IMR-90 (cell line): ENCODE results near the gene KCNJ6.

ENCODE experiments used
- BHLHE40 ChIP-seq: fragments of 150-350 bp; IDR thresholded peaks from 2 replicates; pipeline ENCODE4 v1.6.1; 2016; ENCODE audit warnings: mild to moderate bottlenecking, low read depth, low read length
- CEBPB ChIP-seq: IDR thresholded peaks from 2 replicates; pipeline ENCODE4 v1.6.1; 2012; ENCODE audit warnings: low read depth, low read length, improper control_type of control experiment
- CHD1 ChIP-seq: IDR thresholded peaks from 2 replicates; pipeline ENCODE4 v1.6.1; 2012; ENCODE audit warnings: low read depth, low read length, improper control_type of control experiment
- FOS ChIP-seq: fragments of 150-350 bp; IDR thresholded peaks from 2 replicates; pipeline ENCODE4 v1.6.1; 2016; ENCODE audit warnings: low read depth, low read length
- MAZ ChIP-seq: IDR thresholded peaks from 2 replicates; pipeline ENCODE4 v1.6.1; 2012; ENCODE audit warnings: low read depth, mild to moderate bottlenecking, low read length, improper control_type of control experiment, moderate library complexity, borderline replicate concordance
- MXI1 ChIP-seq: IDR thresholded peaks from 2 replicates; pipeline ENCODE4 v1.6.1; 2012; ENCODE audit warnings: low read depth, mild to moderate bottlenecking, low read length, moderate library complexity, borderline replicate concordance
- POLR2A ChIP-seq: IDR thresholded peaks from 2 replicates; pipeline ENCODE4 v1.6.1; 2012; ENCODE audit warnings: mild to moderate bottlenecking, low read depth, low read length
- RAD21 ChIP-seq: IDR thresholded peaks from 2 replicates; pipeline ENCODE4 v1.6.1; 2012; ENCODE audit warnings: low read length, improper control_type of control experiment
- RCOR1 ChIP-seq: IDR thresholded peaks from 2 replicates; pipeline ENCODE4 v1.6.1; 2012; ENCODE audit warnings: mild to moderate bottlenecking, low read length, improper control_type of control experiment; ENCODE audit not compliant: insufficient replicate concordance
- RFX5 ChIP-seq: IDR thresholded peaks from 2 replicates; pipeline ENCODE4 v1.8.0; 2012; ENCODE audit warnings: low read depth, mild to moderate bottlenecking, low read length, moderate library complexity
- SMC3 ChIP-seq: fragments of 150-350 bp; IDR thresholded peaks from 2 replicates; pipeline ENCODE4 v1.6.1; 2016; ENCODE audit warnings: low read depth, mild to moderate bottlenecking, antibody characterized with exemption, low read length, moderate library complexity
- TF ChIP-seq, protein P1 (sequence below): conservative IDR thresholded peaks from 2 replicates; pipeline ENCODE4 v1.5.1; 2012; ENCODE audit warnings: mild to moderate bottlenecking, low read depth, low read length, improper control_type of control experiment
- TF ChIP-seq, protein P2 (sequence below): fragments of 150-350 bp; IDR thresholded peaks from 2 replicates; pipeline ENCODE4 v1.6.1; 2017; ENCODE audit warnings: mild to moderate bottlenecking, antibody characterized with exemption, low read length, low read depth
- TF ChIP-seq, protein P3 (sequence below): fragments of 150-350 bp; IDR thresholded peaks from 2 replicates; pipeline ENCODE4 v1.6.1; 2016; ENCODE audit warnings: low read depth, mild to moderate bottlenecking, low read length, moderate library complexity, borderline replicate concordance

DNA sequence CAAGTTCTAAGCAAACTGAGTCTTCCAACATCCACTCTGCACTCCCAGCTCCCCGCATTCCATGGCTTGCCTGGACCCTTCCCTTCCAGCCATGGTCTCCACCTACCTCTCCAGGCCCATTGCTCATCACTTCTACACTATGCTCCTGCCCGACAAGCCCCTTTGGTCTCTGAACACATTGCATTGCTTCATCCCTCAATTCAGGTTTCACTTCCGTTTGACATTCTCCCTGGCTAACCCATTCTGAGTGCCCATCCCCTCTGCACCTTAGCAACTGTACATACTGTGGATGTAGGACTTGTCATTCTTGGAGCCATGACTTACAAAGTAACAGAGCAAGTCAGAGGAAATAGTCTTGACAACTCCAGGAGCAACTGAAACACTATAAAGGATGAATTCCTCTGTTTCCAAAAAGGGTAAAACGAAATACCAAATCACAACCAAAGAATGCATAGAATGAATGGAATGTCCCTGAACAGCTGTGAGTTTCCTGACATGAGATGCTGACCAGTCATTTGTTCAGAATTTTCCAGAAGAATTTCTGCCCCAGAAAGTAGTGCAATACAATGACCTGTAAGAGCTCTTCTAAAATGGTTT is 66.7 kb downstream of the KCNJ6 start:
- peak; percentile 40; the same call in 1 of the 2 replicates for TF ChIP-seq CEBPB
- no peak for TF ChIP-seq POLR2A
- TF ChIP-seq, protein P1, sequence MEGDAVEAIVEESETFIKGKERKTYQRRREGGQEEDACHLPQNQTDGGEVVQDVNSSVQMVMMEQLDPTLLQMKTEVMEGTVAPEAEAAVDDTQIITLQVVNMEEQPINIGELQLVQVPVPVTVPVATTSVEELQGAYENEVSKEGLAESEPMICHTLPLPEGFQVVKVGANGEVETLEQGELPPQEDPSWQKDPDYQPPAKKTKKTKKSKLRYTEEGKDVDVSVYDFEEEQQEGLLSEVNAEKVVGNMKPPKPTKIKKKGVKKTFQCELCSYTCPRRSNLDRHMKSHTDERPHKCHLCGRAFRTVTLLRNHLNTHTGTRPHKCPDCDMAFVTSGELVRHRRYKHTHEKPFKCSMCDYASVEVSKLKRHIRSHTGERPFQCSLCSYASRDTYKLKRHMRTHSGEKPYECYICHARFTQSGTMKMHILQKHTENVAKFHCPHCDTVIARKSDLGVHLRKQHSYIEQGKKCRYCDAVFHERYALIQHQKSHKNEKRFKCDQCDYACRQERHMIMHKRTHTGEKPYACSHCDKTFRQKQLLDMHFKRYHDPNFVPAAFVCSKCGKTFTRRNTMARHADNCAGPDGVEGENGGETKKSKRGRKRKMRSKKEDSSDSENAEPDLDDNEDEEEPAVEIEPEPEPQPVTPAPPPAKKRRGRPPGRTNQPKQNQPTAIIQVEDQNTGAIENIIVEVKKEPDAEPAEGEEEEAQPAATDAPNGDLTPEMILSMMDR, result no peak
- TF ChIP-seq MAZ, result no peak
- no peak for TF ChIP-seq SMC3
- TF ChIP-seq RFX5, result no peak
- no peak for TF ChIP-seq RAD21
- TF ChIP-seq BHLHE40, result no peak
- TF ChIP-seq, protein P2, sequence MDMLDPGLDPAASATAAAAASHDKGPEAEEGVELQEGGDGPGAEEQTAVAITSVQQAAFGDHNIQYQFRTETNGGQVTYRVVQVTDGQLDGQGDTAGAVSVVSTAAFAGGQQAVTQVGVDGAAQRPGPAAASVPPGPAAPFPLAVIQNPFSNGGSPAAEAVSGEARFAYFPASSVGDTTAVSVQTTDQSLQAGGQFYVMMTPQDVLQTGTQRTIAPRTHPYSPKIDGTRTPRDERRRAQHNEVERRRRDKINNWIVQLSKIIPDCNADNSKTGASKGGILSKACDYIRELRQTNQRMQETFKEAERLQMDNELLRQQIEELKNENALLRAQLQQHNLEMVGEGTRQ, result no peak
- TF ChIP-seq, protein P3, sequence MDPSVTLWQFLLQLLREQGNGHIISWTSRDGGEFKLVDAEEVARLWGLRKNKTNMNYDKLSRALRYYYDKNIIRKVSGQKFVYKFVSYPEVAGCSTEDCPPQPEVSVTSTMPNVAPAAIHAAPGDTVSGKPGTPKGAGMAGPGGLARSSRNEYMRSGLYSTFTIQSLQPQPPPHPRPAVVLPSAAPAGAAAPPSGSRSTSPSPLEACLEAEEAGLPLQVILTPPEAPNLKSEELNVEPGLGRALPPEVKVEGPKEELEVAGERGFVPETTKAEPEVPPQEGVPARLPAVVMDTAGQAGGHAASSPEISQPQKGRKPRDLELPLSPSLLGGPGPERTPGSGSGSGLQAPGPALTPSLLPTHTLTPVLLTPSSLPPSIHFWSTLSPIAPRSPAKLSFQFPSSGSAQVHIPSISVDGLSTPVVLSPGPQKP, result no peak
- TF ChIP-seq MXI1, result no peak
- TF ChIP-seq CHD1, result no peak
- TF ChIP-seq RCOR1, result no peak
- no peak for TF ChIP-seq FOS
